ENCODE results near the gene HSD17B7. TPM values are rescaled to one million over a fixed set of nuclear protein-coding genes. Genes with fewer than 3 reads are reported as not detected.

The HSD17B7 gene
- total RNA-seq, 2 donors from 2014 or later: 14.1 to 14.7 TPM

DNA sequence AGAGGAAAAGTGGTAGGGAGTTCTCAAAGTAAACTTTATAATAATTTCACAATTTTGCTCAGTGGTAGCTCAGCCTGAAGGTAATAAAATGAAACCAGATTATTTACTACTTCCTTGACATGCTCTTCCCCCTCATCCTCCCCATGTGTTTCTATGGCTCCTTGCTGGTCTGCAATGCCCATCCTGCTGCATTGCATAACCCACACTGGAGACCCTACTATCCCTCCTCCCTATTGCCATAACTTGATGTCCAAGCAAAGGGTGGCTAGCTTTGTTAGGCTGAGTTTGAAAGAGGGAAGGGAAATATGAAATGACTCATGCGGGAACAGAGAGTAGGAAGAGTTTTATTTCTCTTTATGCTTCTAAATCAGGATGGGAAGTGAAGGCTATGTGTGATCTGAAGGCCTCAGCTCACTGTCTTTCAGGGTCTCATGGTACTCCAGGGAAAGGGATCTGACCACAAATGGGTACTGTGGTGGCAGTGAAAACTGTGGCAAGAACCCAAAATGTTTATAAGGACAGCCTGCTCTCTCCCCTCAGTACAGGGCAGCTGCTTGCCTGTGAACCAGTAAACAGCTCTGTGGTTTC lies 36.4 kb upstream of the HSD17B7 start:
- intact Hi-C loops (cut with DNase I): no loop called here
- TF ChIP-seq, protein P1, sequence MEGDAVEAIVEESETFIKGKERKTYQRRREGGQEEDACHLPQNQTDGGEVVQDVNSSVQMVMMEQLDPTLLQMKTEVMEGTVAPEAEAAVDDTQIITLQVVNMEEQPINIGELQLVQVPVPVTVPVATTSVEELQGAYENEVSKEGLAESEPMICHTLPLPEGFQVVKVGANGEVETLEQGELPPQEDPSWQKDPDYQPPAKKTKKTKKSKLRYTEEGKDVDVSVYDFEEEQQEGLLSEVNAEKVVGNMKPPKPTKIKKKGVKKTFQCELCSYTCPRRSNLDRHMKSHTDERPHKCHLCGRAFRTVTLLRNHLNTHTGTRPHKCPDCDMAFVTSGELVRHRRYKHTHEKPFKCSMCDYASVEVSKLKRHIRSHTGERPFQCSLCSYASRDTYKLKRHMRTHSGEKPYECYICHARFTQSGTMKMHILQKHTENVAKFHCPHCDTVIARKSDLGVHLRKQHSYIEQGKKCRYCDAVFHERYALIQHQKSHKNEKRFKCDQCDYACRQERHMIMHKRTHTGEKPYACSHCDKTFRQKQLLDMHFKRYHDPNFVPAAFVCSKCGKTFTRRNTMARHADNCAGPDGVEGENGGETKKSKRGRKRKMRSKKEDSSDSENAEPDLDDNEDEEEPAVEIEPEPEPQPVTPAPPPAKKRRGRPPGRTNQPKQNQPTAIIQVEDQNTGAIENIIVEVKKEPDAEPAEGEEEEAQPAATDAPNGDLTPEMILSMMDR (IDR thresholded peaks at IDR 0.05): no peak
- TF ChIP-seq POLR2A (IDR thresholded peaks at IDR 0.05): no peak
- no peak for TF ChIP-seq POLR2AphosphoS5 (IDR thresholded peaks at IDR 0.05)

DNA sequence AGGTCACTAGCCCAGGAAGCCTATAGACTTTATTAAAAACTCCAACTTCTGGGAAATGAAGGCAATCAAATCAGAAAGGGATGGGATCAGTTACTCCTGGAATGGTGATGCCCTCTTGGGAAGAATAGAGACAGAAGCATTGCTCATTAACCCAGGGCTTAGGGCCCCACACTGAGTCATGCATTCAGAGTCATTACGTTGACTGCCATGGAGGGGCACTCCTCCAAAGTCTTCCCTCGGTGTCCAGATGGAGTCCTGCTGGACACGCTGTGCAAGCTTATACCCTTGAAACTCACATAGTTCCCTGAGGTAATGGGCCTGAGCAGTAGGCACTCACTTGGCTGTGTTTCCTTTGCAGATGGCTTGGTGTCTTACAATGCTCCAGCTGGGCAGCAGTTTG lies 35.2 kb upstream of the HSD17B7 start:
- TF ChIP-seq, protein P1 (IDR thresholded peaks at IDR 0.05): no peak
- no peak for TF ChIP-seq POLR2A (IDR thresholded peaks at IDR 0.05)
- no peak for TF ChIP-seq POLR2AphosphoS5 (IDR thresholded peaks at IDR 0.05)
- Histone ChIP-seq H3K36me3 (no peaks in the 10 kb centered on the region), H3K4me1 (replicated peaks) (no peaks in the 10 kb centered on the region), H3K9me3 (no peaks in the 10 kb centered on the region), H3K27ac (no peak overlapping the region), H3K4me3 (no peak overlapping the region), H3K27me3 (replicated peaks; ENCODE audit: insufficient read depth) (no peaks in the 10 kb centered on the region)
- intact Hi-C loops (cut with DNase I): no loop called here
- 90% methylated on average over 3 of the region's 3 CpGs for WGBS
- no peak for DNase-seq (ENCODE audit: low spot score)

More for the DNA sequence above, 36.4 kb upstream of the HSD17B7 start:
- Histone ChIP-seq H3K36me3 (no peaks in the 10 kb centered on the region), H3K9me3 (no peaks in the 10 kb centered on the region), H3K4me3 (no peak overlapping the region), H3K27me3 (replicated peaks; ENCODE audit: insufficient read depth) (no peaks in the 10 kb centered on the region), H3K4me1 (replicated peaks) (no peaks in the 10 kb centered on the region), H3K27ac (no peak overlapping the region)
- 93% methylated on average over 1 of the region's 1 CpG for WGBS
- DNase-seq (ENCODE audit: low spot score): no peak

DNA sequence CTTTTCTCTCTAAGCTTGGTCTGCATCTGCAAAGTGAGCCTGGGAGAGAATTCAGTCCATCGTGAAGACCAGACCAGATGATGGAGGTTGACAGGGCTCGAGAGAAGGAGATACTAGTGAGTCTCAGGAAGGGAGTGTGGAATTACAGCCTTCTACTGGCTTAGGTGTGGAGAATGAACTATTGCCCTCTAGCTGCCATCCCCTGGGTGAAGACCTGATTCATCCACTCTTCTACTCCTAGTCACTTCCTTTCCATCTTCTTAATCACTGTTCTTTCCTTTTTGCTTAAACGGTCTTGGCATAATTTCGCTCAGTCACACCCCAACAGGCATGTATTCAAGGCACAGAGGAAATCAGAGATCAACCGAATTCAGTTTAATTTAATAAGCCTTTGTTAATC lies 34.0 kb upstream of the HSD17B7 start:
- H3K4me3 ChIP-seq: no peak overlapping the region
- DNase-seq (ENCODE audit: low spot score): no peak
- no peak overlapping the region for H3K27ac ChIP-seq
- WGBS: 85% methylated on average over 5 of the region's 5 CpGs
- intact Hi-C loops (cut with DNase I): no loop called here
- no peaks in the 10 kb centered on the region for H3K36me3 ChIP-seq
- TF ChIP-seq POLR2A (IDR thresholded peaks at IDR 0.05) (no peak), POLR2AphosphoS5 (IDR thresholded peaks at IDR 0.05) (no peak)
- TF ChIP-seq, protein P1 (IDR thresholded peaks at IDR 0.05): no peak
- H3K27me3 ChIP-seq (replicated peaks; ENCODE audit: insufficient read depth): no peaks in the 10 kb centered on the region
- no peaks in the 10 kb centered on the region for H3K4me1 ChIP-seq (replicated peaks)
- no peaks in the 10 kb centered on the region for H3K9me3 ChIP-seq

DNA sequence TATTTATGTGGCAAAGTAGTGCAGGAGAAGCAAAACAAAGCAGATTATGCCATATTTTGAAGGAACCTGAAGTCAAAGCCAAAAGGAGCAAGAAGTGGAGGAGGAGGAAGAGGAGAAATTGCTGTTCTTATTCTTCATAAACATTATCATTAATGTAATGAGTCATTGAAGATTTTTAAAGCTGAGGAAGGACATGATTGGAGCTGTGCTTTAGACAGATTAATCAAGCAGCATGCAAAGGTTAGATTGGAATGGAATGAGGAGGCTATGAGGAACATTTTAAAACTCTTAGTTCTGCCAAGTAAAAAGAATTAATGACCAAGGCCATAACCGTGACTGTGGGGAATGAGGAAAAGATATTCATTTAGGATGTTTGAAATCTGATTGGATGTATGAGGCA lies 33.0 kb upstream of the HSD17B7 start:
- no peak overlapping the region for H3K27ac ChIP-seq
- H3K4me3 ChIP-seq: no peak overlapping the region
- 18% methylated on average over 1 of the region's 1 CpG for WGBS
- intact Hi-C loops (cut with DNase I): no loop called here
- H3K36me3 ChIP-seq: no peaks in the 10 kb centered on the region
- no peaks in the 10 kb centered on the region for H3K27me3 ChIP-seq (replicated peaks; ENCODE audit: insufficient read depth)
- DNase-seq (ENCODE audit: low spot score): no peak
- TF ChIP-seq POLR2AphosphoS5 (IDR thresholded peaks at IDR 0.05) (no peak), POLR2A (IDR thresholded peaks at IDR 0.05) (no peak)
- TF ChIP-seq, protein P1 (IDR thresholded peaks at IDR 0.05): no peak
- H3K4me1 ChIP-seq (replicated peaks): no peaks in the 10 kb centered on the region
- H3K9me3 ChIP-seq: no peaks in the 10 kb centered on the region

DNA sequence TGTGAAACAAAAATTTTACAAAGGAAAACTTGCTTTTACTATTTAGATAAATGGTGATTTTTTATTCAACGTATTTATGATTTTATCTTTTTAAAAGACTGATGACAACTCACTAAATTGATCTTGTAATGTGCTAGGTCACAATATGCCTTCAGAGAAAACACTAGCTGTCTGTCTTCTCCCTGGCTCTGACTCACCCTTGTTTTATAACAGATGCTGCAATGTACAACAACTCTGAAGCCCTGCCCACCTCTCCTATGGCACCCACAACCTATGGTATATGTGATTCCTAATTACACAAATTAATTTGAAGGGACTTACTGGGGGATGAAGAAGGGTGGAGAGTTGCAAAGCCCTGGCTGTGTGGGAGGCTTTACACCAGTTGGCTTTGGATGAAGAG lies 24.7 kb upstream of the HSD17B7 start:
- H3K36me3 ChIP-seq: no peaks in the 10 kb centered on the region
- TF ChIP-seq POLR2AphosphoS5 (IDR thresholded peaks at IDR 0.05) (no peak), POLR2A (IDR thresholded peaks at IDR 0.05) (no peak)
- TF ChIP-seq, protein P1 (IDR thresholded peaks at IDR 0.05): no peak
- no peak for DNase-seq (ENCODE audit: low spot score)
- H3K27me3 ChIP-seq (replicated peaks; ENCODE audit: insufficient read depth): no peaks in the 10 kb centered on the region
- no peak overlapping the region for H3K27ac ChIP-seq
- H3K9me3 ChIP-seq: no peaks in the 10 kb centered on the region
- H3K4me3 ChIP-seq: no peak overlapping the region
- no peaks in the 10 kb centered on the region for H3K4me1 ChIP-seq (replicated peaks)
- 80% methylated on average over 1 of the region's 1 CpG for WGBS
- intact Hi-C loops (cut with DNase I): no loop called here
